Naive thymus-derived CD4-positive, alpha-beta T cell (primary cell): Measurements from ENCODE around the gene SCN8A. TPM values are rescaled to one million over a fixed set of nuclear protein-coding genes. Genes with fewer than 3 reads are reported as not detected.

Experiments
- ATAC-seq: fragments of 150-1000 bp; cut with Tn5 transposase; 2 replicates; pipeline ENCODE4 v1.10.0; 2021; ENCODE audit warnings: mild to moderate bottlenecking, moderate library complexity
- CTCF ChIA-PET: fragments of 350-600 bp; sonication (Branson Sonifier 250); formaldehyde crosslinking; loops from one replicate; lab custom pipeline; 2021; ENCODE audit warnings: antibody characterized with exemption; lab: Charles Lee
- POLR2A ChIA-PET: fragments of 350-600 bp; sonication (Branson Sonifier 250); formaldehyde crosslinking; loops from one replicate; lab custom pipeline; 2021; ENCODE audit warnings: antibody characterized with exemption, inconsistent platforms; lab: Charles Lee
- DNase-seq, 9 donors: peaks; one replicate each; pipeline versions ENCODE4 v3.0.0 to v3.0.0-alpha.2; 2020 to 2022; ENCODE audit warnings: mixed read lengths in 1 of 9
- H3K27ac ChIP-seq: one replicate; pipeline ENCODE4 v1.7.0; 2013; ENCODE audit warnings: mild to moderate bottlenecking, low read depth, low read length, moderate library complexity
- H3K27me3 ChIP-seq, 2 donors: one replicate each; pipeline ENCODE4 v1.7.0; 2013; ENCODE audit warnings: low read length in 2 of 2, mild to moderate bottlenecking in 2 of 2, moderate library complexity in 2 of 2; ENCODE audit not compliant: control insufficient read depth in 2 of 2, insufficient read depth in 2 of 2
- H3K36me3 ChIP-seq, 3 experiments: 1 replicate in 2 of 3; 2 replicates in 1 of 3; pipeline ENCODE4 v1.7.0; 2013; ENCODE audit warnings: low read length in 3 of 3, mild to moderate bottlenecking in 3 of 3, moderate library complexity in 1 of 3; ENCODE audit not compliant: insufficient read depth in 3 of 3, control insufficient read depth in 2 of 3
- H3K4me1 ChIP-seq, 2 donors: one replicate each; pipeline ENCODE4 v1.7.0; 2013; ENCODE audit warnings: low read length in 2 of 2, mild to moderate bottlenecking in 2 of 2, moderate library complexity in 1 of 2; ENCODE audit not compliant: control insufficient read depth in 2 of 2, insufficient read depth in 2 of 2
- H3K4me3 ChIP-seq: 2 replicates; pipeline ENCODE4 v1.7.0; 2013; ENCODE audit warnings: mild to moderate bottlenecking, low read length
- H3K9me3 ChIP-seq, 3 experiments: 1 replicate in 2 of 3; 2 replicates in 1 of 3; pipeline ENCODE4 v1.7.0; 2013; ENCODE audit warnings: low read length in 3 of 3; ENCODE audit not compliant: control insufficient read depth in 2 of 3
- H3K27ac Mint-ChIP-seq, 9 donors: one replicate each; pipeline ENCODE4 v1.8.0; 2020 to 2022; ENCODE audit warnings: mixed read lengths in 9 of 9, mild to moderate bottlenecking in 8 of 9, moderate library complexity in 5 of 9, inconsistent platforms in 2 of 9
- H3K27me3 Mint-ChIP-seq, 5 donors: one replicate each; pipeline ENCODE4 v1.8.0; 2021 to 2022; ENCODE audit warnings: mixed read lengths in 5 of 5, mild to moderate bottlenecking in 1 of 5
- H3K36me3 Mint-ChIP-seq, 5 donors: one replicate each; pipeline ENCODE4 v1.8.0; 2020 to 2022; ENCODE audit warnings: mixed read lengths in 5 of 5, mild to moderate bottlenecking in 3 of 5, inconsistent platforms in 1 of 5
- H3K4me1 Mint-ChIP-seq, 7 donors: one replicate each; pipeline ENCODE4 v1.8.0; 2020 to 2022; ENCODE audit warnings: mixed read lengths in 7 of 7, mild to moderate bottlenecking in 3 of 7, inconsistent platforms in 1 of 7
- H3K4me3 Mint-ChIP-seq, 10 donors: one replicate each; pipeline ENCODE4 v1.8.0; 2020 to 2022; ENCODE audit warnings: mild to moderate bottlenecking in 10 of 10, mixed read lengths in 10 of 10, moderate library complexity in 6 of 10, inconsistent platforms in 2 of 10
- H3K9me3 Mint-ChIP-seq, 11 donors: one replicate each; pipeline ENCODE4 v1.8.0; 2020 to 2022; ENCODE audit warnings: mixed read lengths in 11 of 11, mild to moderate bottlenecking in 4 of 11, inconsistent platforms in 1 of 11, moderate library complexity in 1 of 11
- intact Hi-C, 2 donors: fragments of 100-400 bp; cut with micrococcal nuclease; formaldehyde crosslinking; loops; one replicate each; pipeline ENCODE4 v1.15.1; 2023
- polyA plus RNA-seq, 2 donors: library from polyadenylated mRNA; unstranded; fragments of 300-500 nt; fragmentation: Illumina TruSeq; gene quantifications; one replicate each; pipeline ENCODE4 v1.2.3, GENCODE V29; 2021
- total RNA-seq, 6 experiments: library from RNA in 5 of 6; stranded (reverse) in 5 of 6; gene quantifications; 1 replicate in 5 of 6; 2 replicates in 1 of 6; pipeline ENCODE4 v1.2.3 and lab custom pipeline; 2021 to 2026

SCN8A gene
- total and polyA plus RNA-seq, 7 experiments from 2014 or later: 0.01 to 1.1 (median 0.33) TPM

GRCh38 chr12:51819736-51820525 lies 228.9 kb downstream of the SCN8A start:
- peak overlapping the region in 5 of 9 donors; percentile 18 to 60 (median 38) for H3K27ac Mint-ChIP-seq
- peak overlapping the region; percentile 54 for H3K4me3 ChIP-seq
- peak overlapping the region; percentile 47 to 83 (median 80) for H3K4me3 Mint-ChIP-seq
- peaks cover 0 to 4% (median 0%) of the 10 kb centered on the region in 3 experiments for H3K36me3 ChIP-seq
- H3K9me3 ChIP-seq: no peaks in the 10 kb centered on the region
- peaks cover 0 to 3% (median 0%) of the 10 kb centered on the region in 11 donors for H3K9me3 Mint-ChIP-seq
- intact Hi-C loops: loop anchor here (1.0 to 10.0 kb wide), 7 partner anchors 55 to 1993 kb away; partner anchors contain the start of genes ACVR1B (in 1 of the 2), ATF1 (in 1 of the 2), NCKAP5L (in 1 of the 2) and SCN8A (in 1 of the 2)
- no peaks in the 10 kb centered on the region for H3K27me3 ChIP-seq
- H3K27ac ChIP-seq: peak overlapping the region; percentile 65
- no peak for ATAC-seq
- peaks cover 0 to 1% (median 0%) of the 10 kb centered on the region in 5 donors for H3K36me3 Mint-ChIP-seq
- peaks cover 8 to 14% of the 10 kb centered on the region in 2 donors for H3K4me1 ChIP-seq
- CTCF ChIA-PET: interaction anchor here (0.6 to 1.3 kb wide), 4 partner anchors 10 to 1220 kb away, joined by 3 read pairs; no protein-coding TSS in a partner anchor
- POLR2A ChIA-PET: interaction anchor here (1.3 to 1.7 kb wide), 5 partner anchors 9 to 581 kb away, joined by 3 to 12 read pairs (median 4); partner anchors contain the start of gene DAZAP2
- DNase-seq: peak in 1 of 9 donors; percentile 7
- H3K27me3 Mint-ChIP-seq: peaks cover 0 to 48% (median 0%) of the 10 kb centered on the region in 5 donors
- H3K4me1 Mint-ChIP-seq: peaks cover 19 to 36% (median 27%) of the 10 kb centered on the region in 7 donors

GRCh38 chr12:51820526-51821439 lies 229.8 kb downstream of the SCN8A start:
- Mint-ChIP-seq H3K4me1 (peaks cover 12 to 28% (median 19%) of the 10 kb centered on the region in 7 donors), H3K27me3 (peaks cover 0 to 39% (median 0%) of the 10 kb centered on the region in 5 donors), H3K27ac (peak overlapping the region in 1 of 9 donors; percentile 17), H3K36me3 (no peaks in the 10 kb centered on the region), H3K4me3 (peak overlapping the region; percentile 47 to 83 (median 74)), H3K9me3 (no peaks in the 10 kb centered on the region)
- H3K9me3 ChIP-seq: no peaks in the 10 kb centered on the region
- peaks cover 5 to 11% of the 10 kb centered on the region in 2 donors for H3K4me1 ChIP-seq
- POLR2A ChIA-PET: interaction anchor here (0.6 to 1.7 kb wide), 7 partner anchors 9 to 582 kb away, joined by 3 to 12 read pairs (median 3); partner anchors contain the start of gene DAZAP2
- peaks cover 0 to 4% (median 0%) of the 10 kb centered on the region in 3 experiments for H3K36me3 ChIP-seq
- peak overlapping the region; percentile 77 for H3K27ac ChIP-seq
- no peaks in the 10 kb centered on the region for H3K27me3 ChIP-seq
- ATAC-seq: peak; percentile 88
- peak; percentile 68 to 83 (median 80) for DNase-seq
- CTCF ChIA-PET: interaction anchor here (0.6 to 1.3 kb wide), 7 partner anchors 11 to 434 kb away, joined by 3 to 4 read pairs (median 3); no protein-coding TSS in a partner anchor
- H3K4me3 ChIP-seq: peak overlapping the region; percentile 69
- intact Hi-C loops: loop anchor here (1.0 to 10.0 kb wide), 8 partner anchors 55 to 1993 kb away; partner anchors contain the start of genes ACVR1B (in 2 of the 2), ATF1 (in 1 of the 2), NCKAP5L (in 1 of the 2) and SCN8A (in 1 of the 2)

- Mint-ChIP-seq H3K36me3 (no peaks in the 10 kb centered on the region), H3K4me3 (peak overlapping the region in 9 of 10 donors; percentile 13 to 83 (median 60)), H3K4me1 (peaks cover 14 to 28% (median 17%) of the 10 kb centered on the region in 7 donors), H3K9me3 (no peaks in the 10 kb centered on the region), H3K27me3 (peaks cover 0 to 31% (median 0%) of the 10 kb centered on the region in 5 donors), H3K27ac (peak overlapping the region in 5 of 9 donors; percentile 17 to 72 (median 56))
- ChIA-PET POLR2A (interaction anchor here (1.0 to 1.7 kb wide), 4 partner anchors 10 to 432 kb away, joined by 3 to 12 read pairs (median 6); no protein-coding TSS in a partner anchor), CTCF (interaction anchor here (0.9 to 1.3 kb wide), 4 partner anchors 10 to 57 kb away, joined by 3 to 4 read pairs (median 3); no protein-coding TSS in a partner anchor)
- ATAC-seq: peak; percentile 21
- Histone ChIP-seq H3K9me3 (no peaks in the 10 kb centered on the region), H3K4me3 (peak overlapping the region; percentile 69), H3K27me3 (no peaks in the 10 kb centered on the region), H3K27ac (peak overlapping the region; percentile 77), H3K36me3 (peaks cover 0 to 4% (median 0%) of the 10 kb centered on the region in 3 experiments), H3K4me1 (peaks cover 5 to 11% of the 10 kb centered on the region in 2 donors)
- intact Hi-C loops: loop anchor here (1.0 to 10.0 kb wide), 7 partner anchors 130 to 1994 kb away; partner anchors contain the start of genes ACVR1B (in 2 of the 2), ATF1 (in 1 of the 2), NCKAP5L (in 1 of the 2) and SCN8A (in 1 of the 2)
- DNase-seq: peak in 2 of 9 donors; percentile 24 to 53
These were observed 230.6 kb downstream of the SCN8A start for GRCh38 chr12:51821440-51822260.

- Histone ChIP-seq H3K27me3 (no peaks in the 10 kb centered on the region), H3K9me3 (no peaks in the 10 kb centered on the region), H3K36me3 (peaks cover 0 to 4% (median 0%) of the 10 kb centered on the region in 3 experiments), H3K27ac (peak overlapping the region; percentile 39), H3K4me3 (no peak overlapping the region), H3K4me1 (peaks cover 5 to 11% of the 10 kb centered on the region in 2 donors)
- H3K36me3 Mint-ChIP-seq: no peaks in the 10 kb centered on the region
- no peak for ATAC-seq
- POLR2A ChIA-PET: interaction anchor here (0.8 to 1.2 kb wide), 2 partner anchors 16 to 53 kb away, joined by 3 to 4 read pairs; no protein-coding TSS in a partner anchor
- intact Hi-C loops: loop anchor here (5.0 to 10.0 kb wide), 5 partner anchors 133 to 1995 kb away; partner anchors contain the start of genes ACVR1B (in 1 of the 2), ATF1 (in 1 of the 2), NCKAP5L (in 1 of the 2) and SCN8A (in 1 of the 2)
- DNase-seq: no peak
- no peaks in the 10 kb centered on the region for H3K9me3 Mint-ChIP-seq
- H3K27ac Mint-ChIP-seq: peak overlapping the region in 5 of 9 donors; percentile 14 to 72 (median 56)
- peaks cover 0 to 25% (median 0%) of the 10 kb centered on the region in 5 donors for H3K27me3 Mint-ChIP-seq
- peaks cover 15 to 28% (median 19%) of the 10 kb centered on the region in 7 donors for H3K4me1 Mint-ChIP-seq
- CTCF ChIA-PET: interaction anchor here (2.3 kb wide), 1 partner anchor 10 kb away, joined by 8 read pairs; no protein-coding TSS in a partner anchor
- peak overlapping the region; percentile 4 to 79 (median 55) for H3K4me3 Mint-ChIP-seq
These were observed 231.2 kb downstream of the SCN8A start for GRCh38 chr12:51822261-51822616.

GRCh38 chr12:51822956-51823355 lies 231.9 kb downstream of the SCN8A start:
- CTCF ChIA-PET: interaction anchor here (0.6 to 2.3 kb wide), 5 partner anchors 9 to 398 kb away, joined by 3 to 12 read pairs (median 3); partner anchors contain the start of gene SLC4A8
- H3K4me1 ChIP-seq: peaks cover 5 to 16% of the 10 kb centered on the region in 2 donors
- POLR2A ChIA-PET: interaction anchor here (0.8 to 1.2 kb wide), 3 partner anchors 9 to 52 kb away, joined by 3 to 4 read pairs (median 3); a partner anchor contains a TSS
- H3K27ac Mint-ChIP-seq: peak overlapping the region in 8 of 9 donors; percentile 2 to 83 (median 60)
- peaks cover 21 to 32% (median 26%) of the 10 kb centered on the region in 7 donors for H3K4me1 Mint-ChIP-seq
- DNase-seq: no peak
- H3K27ac ChIP-seq: no peak overlapping the region
- H3K4me3 ChIP-seq: no peak overlapping the region
- no peaks in the 10 kb centered on the region for H3K9me3 Mint-ChIP-seq
- H3K36me3 ChIP-seq: peaks cover 0 to 4% (median 0%) of the 10 kb centered on the region in 3 experiments
- intact Hi-C loops: loop anchor here (5.0 to 10.0 kb wide), 5 partner anchors 132 to 1996 kb away; partner anchors contain the start of genes ACVR1B (in 1 of the 2), ATF1 (in 1 of the 2), NCKAP5L (in 1 of the 2) and SCN8A (in 1 of the 2)
- H3K4me3 Mint-ChIP-seq: peak overlapping the region in 9 of 10 donors; percentile 3 to 79 (median 55)
- H3K36me3 Mint-ChIP-seq: no peaks in the 10 kb centered on the region
- no peaks in the 10 kb centered on the region for H3K9me3 ChIP-seq
- ATAC-seq: no peak
- H3K27me3 Mint-ChIP-seq: peaks cover 0 to 18% (median 0%) of the 10 kb centered on the region in 5 donors
- no peaks in the 10 kb centered on the region for H3K27me3 ChIP-seq
